ENCODE data around the gene SLC49A4.
A peak's percentile ranks its signal among the peaks of the same experiment; 100 is the strongest.

Gene SLC49A4

DNA sequence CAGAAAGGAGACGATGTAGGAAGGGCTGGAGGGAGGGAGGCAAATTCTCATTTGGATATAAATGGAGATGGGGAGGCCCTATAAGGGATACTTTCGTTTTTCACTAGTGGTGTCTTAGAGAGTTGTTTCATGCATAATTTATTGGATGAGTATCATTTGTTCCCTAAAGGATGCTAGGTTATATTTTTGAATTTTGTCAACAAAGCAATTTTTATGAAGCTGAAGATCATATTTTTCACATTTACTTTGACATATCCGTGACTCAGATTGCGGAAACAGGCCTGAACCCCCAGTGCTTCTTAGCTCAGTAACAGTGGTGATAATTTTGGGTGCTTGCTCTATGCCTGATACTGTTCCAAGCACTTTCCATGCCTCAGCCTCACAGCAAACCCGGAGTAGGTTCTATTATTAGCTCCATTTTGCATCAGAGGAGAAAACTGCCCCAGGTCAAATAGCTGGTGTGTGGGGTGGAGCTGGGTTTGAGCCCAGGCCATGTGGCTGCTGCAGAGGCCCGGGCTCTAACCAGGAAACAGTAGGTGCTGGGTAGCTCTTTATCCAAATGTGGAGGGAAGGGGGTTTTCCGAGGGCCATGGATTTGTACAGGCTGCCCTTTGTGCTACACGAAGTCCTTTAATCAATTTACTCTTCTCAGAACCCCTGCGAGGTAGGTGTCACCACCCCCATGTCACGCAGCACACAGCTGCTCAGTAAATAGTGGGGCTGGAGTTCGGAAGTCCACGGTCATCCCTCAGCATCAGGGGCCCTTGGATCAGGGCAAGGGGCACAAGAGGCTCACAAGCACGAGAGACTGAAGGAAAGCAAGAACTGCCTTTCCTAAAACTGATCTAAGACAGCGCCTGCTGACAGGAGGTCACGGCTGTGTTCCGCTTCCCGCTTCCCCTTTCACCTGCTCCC, 99.1 kb downstream of the SLC49A4 start:
- Histone ChIP-seq H3K27ac (ENCODE audit: low read depth, low read length) (peak overlapping the region; percentile 39), H3K4ac (ENCODE audit: low read depth, low read length) (no peak overlapping the region), H3K14ac (ENCODE audit: low read length) (no peak overlapping the region), H3K4me1 (ENCODE audit: control insufficient read depth in 1 of 2, insufficient read depth in 2 of 2, low read length in 2 of 2) (peaks cover 14 to 22% of the 10 kb centered on the region in 2 experiments), H2AK5ac (ENCODE audit: low read length) (peak overlapping the region; percentile 27), H3K79me2 (ENCODE audit: control insufficient read depth, insufficient read depth, low read length, poor library complexity) (no peaks in the 10 kb centered on the region), H3K9me3 (ENCODE audit: insufficient read depth, low read depth, low read length) (no peaks in the 10 kb centered on the region), H2BK5ac (ENCODE audit: low read depth, low read length, poor library complexity) (no peak overlapping the region), H3K9ac (ENCODE audit: low read length) (no peak overlapping the region), H3K79me1 (ENCODE audit: low read length) (peaks cover 10% of the 10 kb centered on the region), H2BK120ac (ENCODE audit: insufficient read depth, low read length, poor library complexity) (no peak overlapping the region), H3K4me3 (ENCODE audit: low read depth, low read length) (no peak overlapping the region), H4K12ac (ENCODE audit: low read depth, low read length) (no peak overlapping the region), H3K36me3 (ENCODE audit: control insufficient read depth in 1 of 2, insufficient read depth in 2 of 2, low read length in 2 of 2) (no peaks in the 10 kb centered on the region), H4K91ac (ENCODE audit: low read depth, low read length) (peak overlapping the region; percentile 20), H4K8ac (ENCODE audit: low read depth, low read length) (peak overlapping the region; percentile 46), H2BK12ac (ENCODE audit: low read length) (peak overlapping the region; percentile 29), H3K4me2 (ENCODE audit: low read length) (peak overlapping the region; percentile 26), H2AFZ (ENCODE audit: insufficient read depth, low read length, poor library complexity) (peak overlapping the region; percentile 11), H3K18ac (ENCODE audit: low read length) (no peak overlapping the region), H3K23ac (ENCODE audit: low read length) (no peak overlapping the region), H3K27me3 (ENCODE audit: insufficient read depth, low read length) (no peaks in the 10 kb centered on the region)
- DNase-seq = peak; percentile 58 to 86
- WGBS (ENCODE audit: extremely low coverage, insufficient coverage, insufficient read length) = no CpG with 5 or more reads among the region's 17 CpGs

DNA sequence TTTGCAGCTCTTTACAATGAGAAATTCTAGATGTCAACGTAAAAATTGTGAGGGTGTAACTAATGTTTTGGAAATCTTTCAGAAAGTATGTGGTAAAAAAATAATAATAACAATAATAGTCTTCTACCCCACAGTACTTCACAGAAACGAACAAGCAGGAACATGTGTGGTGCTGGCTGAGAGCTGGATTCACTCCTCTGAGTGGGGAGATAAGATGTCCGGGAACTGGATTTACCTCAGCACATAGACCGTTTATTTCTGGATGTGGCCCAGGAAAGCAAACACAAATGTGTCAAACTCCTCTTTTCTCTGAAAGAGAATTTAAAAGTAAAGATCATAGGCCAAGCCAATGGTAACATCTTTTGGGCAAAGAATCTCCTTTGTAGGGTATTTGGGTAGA, 103.4 kb downstream of the SLC49A4 start:
- Histone ChIP-seq H3K79me2 (ENCODE audit: control insufficient read depth, insufficient read depth, low read length, poor library complexity) (no peaks in the 10 kb centered on the region), H3K18ac (ENCODE audit: low read length) (no peak overlapping the region), H2AFZ (ENCODE audit: insufficient read depth, low read length, poor library complexity) (no peak overlapping the region), H3K4ac (ENCODE audit: low read depth, low read length) (no peak overlapping the region), H3K4me3 (ENCODE audit: low read depth, low read length) (no peak overlapping the region), H3K23ac (ENCODE audit: low read length) (no peak overlapping the region), H4K91ac (ENCODE audit: low read depth, low read length) (no peak overlapping the region), H2BK120ac (ENCODE audit: insufficient read depth, low read length, poor library complexity) (no peak overlapping the region), H3K4me1 (ENCODE audit: control insufficient read depth in 1 of 2, insufficient read depth in 2 of 2, low read length in 2 of 2) (peaks cover 6 to 10% of the 10 kb centered on the region in 2 experiments), H4K12ac (ENCODE audit: low read depth, low read length) (no peak overlapping the region), H3K27ac (ENCODE audit: low read depth, low read length) (no peak overlapping the region), H2BK12ac (ENCODE audit: low read length) (no peak overlapping the region), H2BK5ac (ENCODE audit: low read depth, low read length, poor library complexity) (no peak overlapping the region), H4K8ac (ENCODE audit: low read depth, low read length) (no peak overlapping the region), H3K27me3 (ENCODE audit: insufficient read depth, low read length) (no peaks in the 10 kb centered on the region), H3K36me3 (ENCODE audit: control insufficient read depth in 1 of 2, insufficient read depth in 2 of 2, low read length in 2 of 2) (no peaks in the 10 kb centered on the region), H3K79me1 (ENCODE audit: low read length) (peaks cover 3% of the 10 kb centered on the region), H3K9ac (ENCODE audit: low read length) (no peak overlapping the region), H2AK5ac (ENCODE audit: low read length) (no peak overlapping the region), H3K14ac (ENCODE audit: low read length) (no peak overlapping the region), H3K4me2 (ENCODE audit: low read length) (no peak overlapping the region), H3K9me3 (ENCODE audit: insufficient read depth, low read depth, low read length) (no peaks in the 10 kb centered on the region)
- WGBS (ENCODE audit: extremely low coverage, insufficient coverage, insufficient read length) = no CpG with 5 or more reads among the region's 4 CpGs
- no peak for DNase-seq

DNA sequence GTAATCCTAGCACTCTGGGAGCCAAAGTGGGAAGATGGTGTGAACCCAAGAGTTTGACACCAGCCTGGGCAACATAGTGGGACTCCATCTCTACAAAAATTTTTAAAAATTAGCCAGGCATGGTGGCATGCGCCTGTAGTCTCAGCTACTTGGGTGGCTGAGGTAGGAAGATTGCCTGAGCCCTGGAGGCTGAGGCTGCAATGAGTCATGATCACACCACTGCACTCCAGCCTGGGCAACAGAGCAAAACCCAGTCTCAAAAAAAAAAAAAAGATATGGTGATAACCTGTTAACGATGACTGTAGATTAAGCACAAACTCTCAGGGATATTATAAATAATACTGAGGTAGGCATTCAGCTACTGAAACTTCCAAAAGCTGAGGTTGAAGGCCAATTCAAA, 107.5 kb downstream of the SLC49A4 start:
- Histone ChIP-seq H4K91ac (ENCODE audit: low read depth, low read length) (no peak overlapping the region), H3K9ac (ENCODE audit: low read length) (no peak overlapping the region), H3K27ac (ENCODE audit: low read depth, low read length) (no peak overlapping the region), H3K4me3 (ENCODE audit: low read depth, low read length) (no peak overlapping the region), H2BK120ac (ENCODE audit: insufficient read depth, low read length, poor library complexity) (no peak overlapping the region), H2AFZ (ENCODE audit: insufficient read depth, low read length, poor library complexity) (no peak overlapping the region), H2BK5ac (ENCODE audit: low read depth, low read length, poor library complexity) (no peak overlapping the region), H3K4me2 (ENCODE audit: low read length) (no peak overlapping the region), H3K4ac (ENCODE audit: low read depth, low read length) (no peak overlapping the region), H3K79me1 (ENCODE audit: low read length) (no peaks in the 10 kb centered on the region), H2BK12ac (ENCODE audit: low read length) (no peak overlapping the region), H3K18ac (ENCODE audit: low read length) (no peak overlapping the region), H4K12ac (ENCODE audit: low read depth, low read length) (no peak overlapping the region), H3K9me3 (ENCODE audit: insufficient read depth, low read depth, low read length) (no peaks in the 10 kb centered on the region), H2AK5ac (ENCODE audit: low read length) (no peak overlapping the region), H3K79me2 (ENCODE audit: control insufficient read depth, insufficient read depth, low read length, poor library complexity) (no peaks in the 10 kb centered on the region), H4K8ac (ENCODE audit: low read depth, low read length) (no peak overlapping the region), H3K23ac (ENCODE audit: low read length) (no peak overlapping the region), H3K27me3 (ENCODE audit: insufficient read depth, low read length) (no peaks in the 10 kb centered on the region), H3K4me1 (ENCODE audit: control insufficient read depth in 1 of 2, insufficient read depth in 2 of 2, low read length in 2 of 2) (no peaks in the 10 kb centered on the region), H3K36me3 (ENCODE audit: control insufficient read depth in 1 of 2, insufficient read depth in 2 of 2, low read length in 2 of 2) (no peaks in the 10 kb centered on the region), H3K14ac (ENCODE audit: low read length) (no peak overlapping the region)
- no CpG with 5 or more reads among the region's 2 CpGs for WGBS (ENCODE audit: extremely low coverage, insufficient coverage, insufficient read length)
- peak; percentile 47 to 60 for DNase-seq

DNA sequence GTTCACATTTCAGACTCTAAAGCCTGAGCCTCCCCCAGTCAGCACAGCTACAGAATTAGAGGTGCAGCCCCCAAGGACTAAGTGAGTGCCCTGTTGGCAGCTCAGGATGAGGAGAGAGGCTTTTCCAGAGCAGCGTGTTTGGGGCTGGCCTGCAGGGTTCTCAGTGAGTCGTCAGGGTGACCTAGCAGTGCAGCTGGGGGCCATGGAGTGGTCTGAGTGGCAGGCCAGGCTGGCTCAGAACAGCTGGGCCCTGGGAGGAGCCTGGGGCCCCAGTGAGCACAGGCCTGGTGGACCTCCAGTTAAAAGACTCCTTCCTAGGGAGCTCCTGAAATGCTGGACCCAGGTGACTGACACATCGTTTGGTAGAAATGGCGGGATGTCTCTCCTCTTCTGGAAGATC, 108.3 kb downstream of the SLC49A4 start:
- no peak overlapping the region for H4K12ac ChIP-seq (ENCODE audit: low read depth, low read length)
- H3K18ac ChIP-seq (ENCODE audit: low read length) = no peak overlapping the region
- H3K4me1 ChIP-seq (ENCODE audit: control insufficient read depth in 1 of 2, insufficient read depth in 2 of 2, low read length in 2 of 2) = no peaks in the 10 kb centered on the region
- no peak overlapping the region for H2AFZ ChIP-seq (ENCODE audit: insufficient read depth, low read length, poor library complexity)
- H3K4ac ChIP-seq (ENCODE audit: low read depth, low read length) = no peak overlapping the region
- no peaks in the 10 kb centered on the region for H3K36me3 ChIP-seq (ENCODE audit: control insufficient read depth in 1 of 2, insufficient read depth in 2 of 2, low read length in 2 of 2)
- H3K4me2 ChIP-seq (ENCODE audit: low read length) = no peak overlapping the region
- no peaks in the 10 kb centered on the region for H3K9me3 ChIP-seq (ENCODE audit: insufficient read depth, low read depth, low read length)
- no peak for DNase-seq
- no peak overlapping the region for H3K27ac ChIP-seq (ENCODE audit: low read depth, low read length)
- H3K9ac ChIP-seq (ENCODE audit: low read length) = no peak overlapping the region
- H2AK5ac ChIP-seq (ENCODE audit: low read length) = peak overlapping the region; percentile 40
- no peak overlapping the region for H3K4me3 ChIP-seq (ENCODE audit: low read depth, low read length)
- WGBS (ENCODE audit: extremely low coverage, insufficient coverage, insufficient read length) = no CpG with 5 or more reads among the region's 4 CpGs
- H2BK12ac ChIP-seq (ENCODE audit: low read length) = no peak overlapping the region
- no peak overlapping the region for H3K23ac ChIP-seq (ENCODE audit: low read length)
- H3K27me3 ChIP-seq (ENCODE audit: insufficient read depth, low read length) = no peaks in the 10 kb centered on the region
- no peaks in the 10 kb centered on the region for H3K79me2 ChIP-seq (ENCODE audit: control insufficient read depth, insufficient read depth, low read length, poor library complexity)
- H2BK120ac ChIP-seq (ENCODE audit: insufficient read depth, low read length, poor library complexity) = peak overlapping the region; percentile 17
- H3K79me1 ChIP-seq (ENCODE audit: low read length) = no peaks in the 10 kb centered on the region
- H3K14ac ChIP-seq (ENCODE audit: low read length) = peak overlapping the region; percentile 10
- no peak overlapping the region for H2BK5ac ChIP-seq (ENCODE audit: low read depth, low read length, poor library complexity)
- no peak overlapping the region for H4K8ac ChIP-seq (ENCODE audit: low read depth, low read length)
- H4K91ac ChIP-seq (ENCODE audit: low read depth, low read length) = peak overlapping the region; percentile 2

All from trophoblast cell (in vitro differentiated cells and primary cell).